Measurements from ENCODE around the gene RP9.

Gene RP9

GRCh38 chr7:33109005-33109757 lies at the start of gene RP9:
TSS of gene RP9 (minus strand) at chr7:33109404. CDS start at chr7:33109372, 32 bp downstream.
- peak; percentile 85 for DNase-seq

DNA sequence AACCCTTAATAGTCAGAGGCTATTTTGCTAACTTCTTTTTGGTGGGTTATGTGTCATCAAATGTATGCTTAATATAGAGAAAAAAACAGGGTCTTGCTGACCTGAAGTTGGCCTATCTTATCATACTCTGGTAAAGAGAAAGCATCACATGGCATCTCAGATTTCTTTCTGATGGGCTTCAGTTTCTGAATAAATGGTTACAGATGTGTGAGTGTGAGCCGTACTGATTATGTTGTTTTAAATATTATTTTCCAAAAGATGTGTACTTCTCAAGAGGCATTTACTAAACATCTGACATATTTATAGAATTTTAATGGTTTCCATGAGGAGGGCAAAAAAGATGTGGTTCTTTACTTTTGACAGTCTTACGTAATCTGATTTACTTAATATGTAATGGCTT lies 48.6 kb upstream of the RP9 start:
- no peak for DNase-seq

- no peak for DNase-seq
These were observed 48.1 kb upstream of the RP9 start for GRCh38 chr7:33157311-33157710.

- no peak for DNase-seq
These were observed 47.2 kb upstream of the RP9 start for GRCh38 chr7:33156441-33156840.

DNA sequence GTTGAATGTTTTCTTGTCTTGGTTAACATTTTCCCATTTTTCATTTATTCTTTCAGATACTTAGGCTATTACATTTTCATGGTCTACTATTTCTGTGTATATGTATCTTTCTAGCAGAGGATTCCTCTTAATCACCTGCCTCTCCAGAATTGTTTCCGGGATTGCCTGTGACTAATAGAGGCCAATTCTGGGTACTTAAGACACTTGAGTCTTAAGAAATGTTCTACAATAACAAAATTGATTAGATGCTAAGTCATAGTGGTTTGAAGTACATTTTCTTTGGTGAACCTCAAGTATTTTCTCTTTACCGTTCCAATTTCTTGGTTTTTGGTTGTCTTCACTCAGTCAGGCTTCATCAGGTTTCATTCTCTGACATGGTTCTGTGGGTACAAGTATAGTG lies 46.6 kb upstream of the RP9 start:
- DNase-seq, result no peak

- no peak for DNase-seq
These were observed 42.9 kb upstream of the RP9 start for GRCh38 chr7:33152087-33152486.

- DNase-seq, result no peak
These were observed 36.0 kb upstream of the RP9 start for GRCh38 chr7:33145156-33145555.

- no peak for DNase-seq
These were observed 35.0 kb upstream of the RP9 start for GRCh38 chr7:33143996-33144718.

GRCh38 chr7:33142585-33142984 lies 33.4 kb upstream of the RP9 start:
- DNase-seq, result no peak

DNA sequence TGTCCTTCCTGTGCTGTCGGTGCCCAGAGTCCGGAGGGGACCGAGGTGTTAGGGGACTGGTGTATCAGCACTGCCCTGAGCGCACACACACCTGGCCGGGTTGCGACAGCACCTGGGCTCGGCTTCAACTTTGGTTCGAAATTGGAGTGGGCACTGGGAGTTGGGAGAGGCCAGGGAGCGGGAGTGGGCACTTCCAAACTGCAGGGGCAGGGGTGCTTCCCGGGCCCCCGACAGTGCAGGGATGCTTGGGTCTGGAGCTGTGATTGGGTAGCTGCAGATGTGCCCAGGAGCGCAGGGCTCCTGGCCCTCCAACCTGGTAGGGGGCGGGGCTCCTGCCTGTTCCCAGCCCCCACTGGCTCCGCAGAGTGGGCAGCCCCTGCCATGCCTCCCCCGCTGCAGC lies 27.9 kb upstream of the RP9 start:
- DNase-seq, result no peak

GRCh38 chr7:33130184-33130583 lies 21.0 kb upstream of the RP9 start:
- DNase-seq, result no peak

DNA sequence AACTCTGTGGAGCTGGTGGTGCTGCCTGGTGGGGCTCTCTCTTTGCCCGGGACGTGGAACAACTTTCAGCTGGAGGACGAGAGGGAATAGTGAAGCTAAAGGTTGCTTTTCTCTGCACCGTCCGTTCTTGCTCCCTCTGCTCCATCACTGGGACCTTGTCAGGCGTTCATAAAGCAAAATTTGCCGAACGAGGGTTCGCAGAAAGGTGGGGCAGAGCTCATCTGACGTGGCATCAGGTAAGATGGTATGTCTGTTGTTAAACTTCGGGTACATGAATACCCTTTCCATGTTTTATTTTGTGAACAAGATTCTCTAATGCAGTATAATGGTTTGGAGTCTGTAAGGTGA lies 20.6 kb upstream of the RP9 start:
- no peak for DNase-seq

- peak; percentile 98 for DNase-seq
These were observed 20.0 kb upstream of the RP9 start, which contains the start of gene BBS9 for GRCh38 chr7:33128990-33129805. TSS of gene BBS9 (plus strand) at chr7:33129564. CDS start at chr7:33146253, 16,689 bp downstream.

GRCh38 chr7:33128631-33128989 lies 19.4 kb upstream of the RP9 start:
- no peak for DNase-seq

DNA sequence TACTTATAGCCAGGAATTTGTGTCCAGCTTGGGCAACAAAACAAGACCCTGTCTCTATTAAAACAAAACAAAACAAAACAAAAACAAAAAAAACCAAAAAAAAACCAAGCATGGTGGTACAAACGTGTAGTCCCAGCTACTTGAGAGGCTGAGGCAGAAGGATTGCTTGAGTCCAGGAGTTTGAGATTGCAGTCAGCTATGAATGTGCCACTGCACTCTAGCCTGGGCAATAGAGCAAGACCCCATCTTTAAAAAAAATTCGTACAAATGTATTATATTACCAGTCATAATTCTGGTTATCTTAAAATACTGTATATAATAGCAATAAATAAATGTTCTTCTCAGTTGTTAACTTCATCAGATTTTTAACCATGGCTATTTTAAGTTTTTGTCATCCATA lies 17.9 kb upstream of the RP9 start:
- DNase-seq, result no peak

GRCh38 chr7:33118383-33118782 lies 9.2 kb upstream of the RP9 start:
- DNase-seq, result no peak

GRCh38 chr7:33114976-33115375 lies 5.8 kb upstream of the RP9 start:
- DNase-seq, result no peak

DNA sequence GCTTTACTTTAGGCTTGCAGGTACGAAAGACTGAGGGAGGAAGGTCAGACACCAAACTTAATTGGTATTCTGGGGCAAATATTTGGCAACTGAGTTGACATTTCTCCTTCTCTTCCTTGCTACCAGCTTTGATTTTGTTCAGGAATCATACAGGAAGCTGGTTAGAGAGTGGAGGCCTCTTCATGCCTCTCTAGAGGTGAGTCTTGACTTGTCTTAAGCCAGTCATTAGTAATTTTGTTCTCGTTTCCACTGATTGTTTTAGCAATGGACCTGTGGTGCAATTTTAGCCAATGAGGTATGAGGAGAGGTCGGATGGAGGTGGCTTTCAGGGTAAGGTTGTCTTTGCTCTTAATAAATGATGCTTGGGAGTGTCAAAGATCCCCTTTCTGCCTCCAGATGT lies 2.4 kb upstream of the RP9 start:
- DNase-seq, result no peak

DNA sequence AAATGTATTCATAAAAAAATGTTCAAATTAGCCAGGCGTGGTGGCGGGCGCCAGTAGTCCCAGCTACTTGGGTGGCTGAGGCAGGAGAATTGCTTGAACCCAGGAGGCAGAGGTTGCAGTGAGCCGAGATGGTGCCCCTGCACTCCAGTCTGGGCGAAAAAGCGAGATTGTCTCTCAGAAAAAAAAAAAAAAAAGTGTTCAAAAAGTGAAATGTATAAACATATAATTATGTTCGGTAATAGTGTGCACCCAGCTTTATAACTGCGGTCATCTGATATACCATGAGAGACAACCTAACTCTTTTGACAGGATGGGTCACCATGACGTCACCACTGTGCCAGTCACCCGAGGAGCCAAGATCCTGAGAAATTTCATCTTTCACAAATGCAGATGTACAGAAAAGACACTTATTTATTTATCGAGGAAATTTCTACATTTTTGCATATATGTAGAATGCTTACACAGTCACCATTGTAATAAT lies 594 bp upstream of the RP9 start:
- peak; percentile 8 for DNase-seq

DNA sequence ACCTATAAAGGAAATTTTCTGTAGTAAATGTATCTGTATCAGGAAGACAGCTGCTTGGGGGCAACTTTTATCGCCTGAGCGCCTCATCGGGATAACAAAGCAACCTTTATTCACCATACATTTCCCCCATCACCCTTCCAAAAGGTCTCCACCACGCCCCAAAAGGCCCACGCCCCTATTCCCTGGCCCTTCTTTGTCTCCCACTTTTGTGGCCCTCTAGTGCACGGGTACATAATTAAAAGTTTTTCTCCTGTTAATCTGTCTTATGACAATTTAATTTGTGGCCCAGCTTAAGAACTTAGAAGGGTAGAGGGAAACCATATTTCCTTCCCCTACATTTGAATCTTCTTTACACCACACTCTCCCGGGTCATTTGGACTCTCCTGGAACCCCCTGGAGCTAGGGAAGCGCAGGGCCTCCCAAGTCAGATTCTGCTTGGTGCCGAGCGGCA lies 625 bp downstream of the RP9 start:
- DNase-seq, result peak; percentile 25

DNA sequence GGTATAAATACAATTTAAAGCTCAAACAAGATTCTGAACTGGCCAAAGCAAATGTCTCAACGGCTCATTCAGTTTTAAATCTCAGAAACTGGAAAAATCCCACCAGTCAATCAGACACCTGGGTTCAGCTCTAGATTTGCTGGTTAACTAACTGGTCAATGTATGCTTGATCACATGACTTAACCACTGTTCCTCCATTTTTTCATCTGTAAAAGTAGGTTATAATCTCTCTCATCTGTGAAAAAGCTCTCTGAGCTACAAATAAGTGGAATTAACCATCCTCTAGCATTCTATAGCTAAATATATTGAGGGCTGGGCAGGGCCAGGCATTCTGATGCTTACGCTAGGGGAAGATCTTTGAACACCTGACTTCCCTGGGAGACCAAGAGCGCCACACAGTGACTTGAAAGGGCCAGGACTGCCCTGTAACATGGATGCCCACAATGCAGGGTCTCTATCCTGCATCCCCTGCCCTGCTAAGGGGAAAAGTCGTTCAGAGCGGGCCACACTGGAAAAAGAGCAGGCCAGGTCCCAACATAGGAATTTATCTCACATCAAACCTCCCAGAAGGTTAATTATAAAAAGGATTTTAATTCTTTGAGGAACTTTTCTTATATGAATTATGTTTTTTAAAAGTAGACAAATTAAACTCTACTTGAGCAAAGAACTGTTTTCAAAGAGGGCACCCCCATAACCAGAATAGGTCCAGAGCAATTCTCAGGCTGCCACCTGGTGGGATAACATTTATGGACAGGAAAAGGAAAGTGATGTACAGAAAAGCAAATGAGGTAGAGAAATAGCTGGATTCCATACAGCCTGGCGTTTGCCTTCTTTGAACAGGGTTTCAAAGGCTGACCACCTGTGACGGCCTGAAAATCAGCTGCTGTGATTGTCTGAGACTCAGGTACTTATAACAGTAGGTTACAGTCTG lies 1.8 kb downstream of the RP9 start:
- DNase-seq, result peak; percentile 29

DNA sequence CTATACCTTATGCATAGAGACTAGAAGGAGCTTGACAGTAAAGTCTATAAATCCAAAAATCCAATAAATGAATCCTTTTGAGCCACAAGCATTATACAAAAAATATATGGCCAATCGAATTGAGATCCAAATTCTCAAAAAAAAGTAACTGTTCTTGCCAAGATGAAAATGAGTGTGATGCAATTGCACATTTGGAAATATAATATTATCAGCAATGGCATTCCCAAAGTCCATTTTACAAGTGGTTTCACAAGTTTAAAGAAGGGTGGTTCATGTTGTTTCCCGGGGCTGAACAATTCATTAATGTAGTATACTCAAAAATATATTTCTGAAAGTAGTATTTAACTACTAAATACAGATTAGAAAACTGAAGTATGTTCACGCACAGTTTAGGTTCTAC lies 7.3 kb downstream of the RP9 start:
- no peak for DNase-seq
